Measurements from ENCODE around the gene DYSF.

Gene DYSF

DNA sequence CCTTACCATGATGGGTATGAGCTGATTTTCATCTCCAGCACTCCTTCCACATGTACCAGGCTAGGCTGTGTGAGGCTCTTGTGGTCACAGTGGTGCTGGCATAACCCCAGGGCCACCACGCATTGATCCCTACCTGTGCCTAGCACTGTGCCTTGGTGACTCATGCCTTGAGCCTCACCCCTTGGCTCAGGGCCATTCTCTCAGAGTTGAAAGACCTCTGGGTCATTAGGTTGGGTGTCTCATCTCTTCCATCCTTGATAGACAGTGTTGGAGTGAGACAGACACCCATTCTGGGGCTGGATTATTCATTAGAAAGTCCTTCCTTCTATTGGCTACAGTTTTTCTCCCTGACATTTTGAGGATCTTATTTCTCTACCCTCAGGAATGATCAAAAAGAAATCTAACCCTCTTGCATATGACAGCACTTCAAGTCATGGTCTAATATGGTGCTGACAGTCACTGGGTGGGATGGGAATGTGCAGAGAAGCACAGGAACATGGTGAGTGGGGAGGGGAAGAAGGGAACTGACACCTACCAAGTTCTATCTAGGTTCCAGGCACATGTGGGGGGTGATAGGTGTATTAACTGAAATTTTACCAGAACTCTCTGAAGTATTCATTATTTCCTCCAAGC, 41.3 kb downstream of the DYSF start:
- no peak for DNase-seq (ENCODE audit: insufficient read length)
- no peak for TF ChIP-seq POLR2AphosphoS5 (IDR thresholded peaks at IDR 0.05; ENCODE audit: low read depth, low read length)
- TF ChIP-seq POLR2A (IDR thresholded peaks at IDR 0.05; ENCODE audit: low read depth, low read length) = no peak
- TF ChIP-seq TAF1 (IDR thresholded peaks at IDR 0.05; ENCODE audit: borderline replicate concordance, low read depth, low read length) = no peak
- no peak for FAIRE-seq

DNA sequence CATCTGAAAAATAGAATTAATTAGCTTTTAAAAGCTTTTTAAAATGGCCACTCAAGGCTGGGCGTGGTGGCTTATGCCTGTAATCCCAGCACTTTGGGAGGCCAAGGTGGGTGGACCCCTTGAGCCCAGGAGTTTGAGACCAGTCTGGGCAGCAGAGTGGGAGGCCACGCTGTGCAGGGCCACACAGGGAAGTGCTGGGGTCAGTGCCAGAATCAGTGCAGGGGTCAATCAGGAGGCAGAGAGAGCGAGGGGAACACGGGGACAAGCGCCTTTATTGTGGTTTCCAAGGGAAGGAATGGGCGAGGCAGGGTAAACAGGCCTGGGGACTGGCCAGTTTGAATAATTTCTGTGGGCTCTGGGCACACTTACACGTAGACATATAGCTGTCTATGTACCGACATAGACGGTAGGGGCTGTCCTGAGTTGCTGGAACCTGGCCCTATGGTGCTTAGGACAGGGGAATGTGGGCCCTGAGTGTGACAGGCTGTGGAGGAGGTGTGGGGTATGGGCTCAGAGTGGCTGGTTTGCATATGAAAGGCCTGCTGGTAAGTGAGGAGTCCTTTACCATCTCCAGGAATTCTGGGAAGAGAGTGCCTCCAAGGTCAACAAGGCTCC, 42.9 kb downstream of the DYSF start:
- DNase-seq (ENCODE audit: insufficient read length) = no peak
- no peak for FAIRE-seq
- TF ChIP-seq TAF1 (IDR thresholded peaks at IDR 0.05; ENCODE audit: borderline replicate concordance, low read depth, low read length) (no peak), POLR2AphosphoS5 (IDR thresholded peaks at IDR 0.05; ENCODE audit: low read depth, low read length) (no peak), POLR2A (IDR thresholded peaks at IDR 0.05; ENCODE audit: low read depth, low read length) (no peak)

DNA sequence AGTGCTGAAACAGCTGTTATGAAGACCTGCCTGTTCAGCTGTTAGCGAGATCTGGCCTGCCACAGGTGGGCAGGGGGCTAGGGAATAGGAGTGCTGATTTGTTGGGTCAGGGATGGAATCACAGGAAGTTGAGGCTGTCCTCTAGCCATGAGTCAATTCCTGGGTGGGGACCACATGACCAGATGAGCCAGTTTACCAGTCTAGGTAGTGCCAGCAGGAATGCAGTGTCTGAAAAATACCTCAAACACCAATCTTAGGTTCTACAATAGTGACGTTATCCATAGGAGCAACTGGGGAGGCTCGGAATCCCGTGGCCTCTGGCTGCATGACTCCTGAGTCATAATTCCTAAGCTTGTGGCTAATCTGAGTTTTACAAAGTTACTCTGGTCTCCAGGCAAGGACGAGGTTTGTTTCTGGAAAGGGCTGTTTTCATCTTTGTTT, 44.9 kb downstream of the DYSF start:
- FAIRE-seq = no peak

DNA sequence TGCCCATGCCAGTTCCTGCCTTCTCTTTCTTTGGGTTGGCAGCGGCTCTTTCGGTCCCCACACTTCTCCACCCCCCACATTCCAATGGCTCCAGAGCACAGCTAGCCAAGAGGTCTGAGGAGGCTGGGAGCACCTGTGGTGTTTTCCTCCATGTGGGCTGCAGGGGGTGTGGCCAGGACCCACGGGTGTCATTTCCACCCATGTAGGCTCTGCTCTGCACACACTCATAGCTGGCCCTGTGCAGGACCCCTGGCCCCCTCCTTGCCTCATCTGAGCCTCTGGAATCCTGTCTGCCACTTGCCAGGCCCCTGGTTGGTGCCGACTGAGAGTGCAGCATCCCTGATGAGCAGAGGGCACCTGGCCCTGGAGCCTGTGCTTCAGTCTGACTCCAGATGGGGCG, 46.3 kb downstream of the DYSF start:
- DNase-seq (ENCODE audit: insufficient read length) (no peak), FAIRE-seq (no peak)
- TF ChIP-seq TAF1 (IDR thresholded peaks at IDR 0.05; ENCODE audit: borderline replicate concordance, low read depth, low read length) (no peak), POLR2A (IDR thresholded peaks at IDR 0.05; ENCODE audit: low read depth, low read length) (no peak)

More for the DNA sequence above, 44.9 kb downstream of the DYSF start:
- TF ChIP-seq POLR2AphosphoS5 (IDR thresholded peaks at IDR 0.05; ENCODE audit: low read depth, low read length) (no peak), POLR2A (IDR thresholded peaks at IDR 0.05; ENCODE audit: low read depth, low read length) (no peak), TAF1 (IDR thresholded peaks at IDR 0.05; ENCODE audit: borderline replicate concordance, low read depth, low read length) (no peak)
- DNase-seq (ENCODE audit: insufficient read length) = no peak

DNA sequence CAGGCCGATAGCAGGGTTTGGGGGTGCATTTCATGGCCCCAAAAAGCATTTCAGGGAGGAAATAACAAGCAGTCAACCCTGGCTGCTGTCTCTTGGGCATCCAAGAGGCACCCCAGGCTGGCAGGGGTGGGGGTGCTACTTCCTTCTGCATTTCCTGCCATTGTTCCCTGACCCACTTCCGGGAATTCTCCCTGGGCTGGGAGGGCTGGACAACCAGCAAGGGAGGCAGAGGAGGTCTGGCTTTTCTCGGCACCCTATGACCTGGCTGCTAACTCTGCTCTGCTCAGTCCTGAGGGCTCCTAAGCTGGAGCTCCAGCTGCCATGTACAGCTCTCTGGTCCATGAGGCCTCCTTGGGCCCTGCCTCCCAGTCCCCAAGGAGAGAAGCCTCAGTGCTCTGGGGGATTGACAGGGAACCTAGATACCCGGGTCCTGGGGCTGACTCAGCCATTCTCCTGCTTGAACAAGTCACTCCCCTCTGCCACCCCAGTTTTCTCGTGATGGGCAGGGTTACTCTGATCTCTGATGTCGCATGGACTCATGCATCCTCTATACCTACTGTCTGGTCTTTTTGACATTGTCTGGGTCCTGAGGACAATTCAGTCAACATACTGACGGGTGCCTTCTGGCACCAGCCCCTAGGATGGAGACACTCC, 47.2 kb downstream of the DYSF start:
- FAIRE-seq (no peak), DNase-seq (ENCODE audit: insufficient read length) (no peak)
- TF ChIP-seq POLR2AphosphoS5 (IDR thresholded peaks at IDR 0.05; ENCODE audit: low read depth, low read length) = no peak
- no peak for TF ChIP-seq POLR2A (IDR thresholded peaks at IDR 0.05; ENCODE audit: low read depth, low read length)
- TF ChIP-seq TAF1 (IDR thresholded peaks at IDR 0.05; ENCODE audit: borderline replicate concordance, low read depth, low read length) = no peak

DNA sequence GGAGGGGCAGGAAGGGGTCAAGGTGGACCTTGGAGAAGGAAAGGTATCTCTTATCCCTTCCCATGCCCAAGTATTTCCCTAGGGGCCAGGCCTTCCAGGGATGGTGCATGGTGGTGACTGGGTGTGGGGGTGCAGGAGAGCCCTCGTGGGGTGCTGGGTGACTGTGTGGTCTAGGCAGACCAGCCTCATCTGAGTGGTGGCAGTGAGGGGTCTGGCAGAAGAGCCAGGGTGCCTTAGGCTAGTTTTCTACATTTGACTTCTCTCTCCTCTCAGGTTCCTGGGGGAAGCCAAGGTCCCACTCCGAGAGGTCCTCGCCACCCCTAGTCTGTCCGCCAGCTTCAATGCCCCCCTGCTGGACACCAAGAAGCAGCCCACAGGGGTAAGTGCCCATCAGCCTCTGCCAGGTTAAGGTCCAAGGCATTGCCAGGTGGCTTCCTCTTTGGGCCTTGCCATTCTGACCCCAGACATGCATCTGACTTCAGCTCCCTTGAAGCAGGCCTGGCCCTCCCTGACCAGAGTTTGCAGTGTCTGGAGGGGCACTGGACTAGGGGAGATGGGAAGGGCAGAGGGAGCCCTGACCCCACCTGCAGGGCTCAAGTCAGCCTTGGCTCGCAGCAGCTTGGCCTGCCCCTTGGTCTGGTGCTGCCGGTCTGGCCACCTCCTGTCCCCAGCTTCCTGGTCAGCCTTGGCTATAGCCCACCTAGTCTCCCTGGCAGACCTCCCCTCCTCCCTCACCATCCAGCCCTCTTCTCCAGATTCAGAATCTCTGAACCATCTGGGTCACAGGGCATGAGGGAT, 49.8 kb downstream of the DYSF start:
- TF ChIP-seq POLR2A (IDR thresholded peaks at IDR 0.05; ENCODE audit: low read depth, low read length) (no peak), TAF1 (IDR thresholded peaks at IDR 0.05; ENCODE audit: borderline replicate concordance, low read depth, low read length) (no peak), POLR2AphosphoS5 (IDR thresholded peaks at IDR 0.05; ENCODE audit: low read depth, low read length) (no peak)
- no peak for FAIRE-seq
- DNase-seq (ENCODE audit: insufficient read length) = no peak

DNA sequence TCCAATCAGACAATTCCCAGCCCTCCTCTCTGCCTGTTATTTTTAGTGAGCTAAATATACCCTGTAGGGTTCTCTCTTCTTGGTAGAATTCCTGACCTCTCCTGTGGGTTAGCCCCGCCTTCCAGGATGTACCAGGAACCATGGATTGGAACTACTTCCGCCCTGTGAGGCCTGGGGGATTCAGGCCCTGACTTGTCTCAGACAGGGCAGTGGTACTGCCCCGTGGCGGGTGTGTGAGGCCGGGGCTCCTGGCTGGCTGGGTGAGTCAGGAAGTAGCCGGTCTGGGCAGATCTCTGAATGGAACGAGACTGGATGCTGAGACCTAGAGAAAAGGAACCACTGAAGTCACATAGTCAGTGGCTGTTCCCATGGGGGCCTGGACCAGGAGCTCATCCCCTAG, 50.5 kb downstream of the DYSF start:
- no peak for FAIRE-seq
- no peak for DNase-seq (ENCODE audit: insufficient read length)
- TF ChIP-seq POLR2AphosphoS5 (IDR thresholded peaks at IDR 0.05; ENCODE audit: low read depth, low read length) = no peak
- no peak for TF ChIP-seq TAF1 (IDR thresholded peaks at IDR 0.05; ENCODE audit: borderline replicate concordance, low read depth, low read length)

DNA sequence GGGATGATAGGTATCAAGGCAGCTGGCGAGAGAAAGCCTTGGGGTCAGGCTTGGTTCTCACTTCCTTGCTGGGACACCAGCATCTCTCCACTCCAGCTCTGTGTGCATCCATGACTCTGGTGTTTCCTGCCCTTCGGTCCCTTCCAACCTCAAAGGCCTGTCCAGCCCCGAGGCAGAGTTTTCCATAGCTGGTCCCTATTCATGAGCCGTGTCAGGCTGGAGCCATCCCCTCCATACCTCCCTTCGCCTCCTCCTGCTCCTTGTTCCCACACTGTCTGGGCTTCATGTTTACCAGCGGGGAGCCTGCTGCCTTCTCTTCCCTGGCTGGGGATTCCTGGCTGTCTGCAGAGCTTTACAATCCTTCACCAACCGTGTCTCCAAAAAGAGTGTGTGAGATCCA, 51.2 kb downstream of the DYSF start:
- no peak for DNase-seq (ENCODE audit: insufficient read length)
- no peak for FAIRE-seq
- TF ChIP-seq POLR2AphosphoS5 (IDR thresholded peaks at IDR 0.05; ENCODE audit: low read depth, low read length) = no peak
- TF ChIP-seq TAF1 (IDR thresholded peaks at IDR 0.05; ENCODE audit: borderline replicate concordance, low read depth, low read length) = no peak
- no peak for TF ChIP-seq POLR2A (IDR thresholded peaks at IDR 0.05; ENCODE audit: low read depth, low read length)

DNA sequence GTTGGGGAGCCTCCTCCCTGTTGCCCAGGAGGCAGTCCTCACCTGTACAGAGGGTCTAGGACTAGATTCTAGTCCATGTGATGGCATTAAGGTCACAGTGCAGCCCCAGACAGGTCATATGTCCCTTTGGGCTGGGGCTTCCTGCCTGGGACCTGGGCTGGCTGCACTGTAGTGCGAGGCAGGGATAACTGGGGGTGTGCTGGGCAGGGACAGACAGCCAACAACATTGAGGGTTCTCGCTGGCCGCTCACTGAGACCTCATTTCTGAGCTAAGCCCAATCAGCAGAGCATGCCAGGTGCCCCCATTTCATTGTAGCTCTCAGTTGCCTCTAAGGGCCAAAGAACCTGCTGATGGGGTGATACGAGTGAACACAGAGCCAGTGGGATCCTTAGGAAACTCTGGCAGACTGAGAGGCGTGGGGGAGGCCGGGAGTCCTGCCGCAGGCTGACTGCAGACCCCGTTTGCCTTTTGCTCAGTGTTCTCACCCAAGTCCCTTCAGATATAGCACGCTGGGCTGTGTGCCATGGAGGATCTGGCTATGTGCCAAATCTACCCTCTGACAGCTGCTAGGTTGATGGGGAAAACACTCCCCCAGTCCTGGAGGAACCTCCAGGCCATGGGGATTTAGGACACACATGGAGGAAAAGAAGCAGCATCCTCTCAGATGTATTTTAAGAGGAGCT, 51.9 kb downstream of the DYSF start:
- FAIRE-seq (no peak), DNase-seq (ENCODE audit: insufficient read length) (no peak)
- TF ChIP-seq TAF1 (IDR thresholded peaks at IDR 0.05; ENCODE audit: borderline replicate concordance, low read depth, low read length) (no peak), POLR2AphosphoS5 (IDR thresholded peaks at IDR 0.05; ENCODE audit: low read depth, low read length) (no peak), POLR2A (IDR thresholded peaks at IDR 0.05; ENCODE audit: low read depth, low read length) (no peak)

DNA sequence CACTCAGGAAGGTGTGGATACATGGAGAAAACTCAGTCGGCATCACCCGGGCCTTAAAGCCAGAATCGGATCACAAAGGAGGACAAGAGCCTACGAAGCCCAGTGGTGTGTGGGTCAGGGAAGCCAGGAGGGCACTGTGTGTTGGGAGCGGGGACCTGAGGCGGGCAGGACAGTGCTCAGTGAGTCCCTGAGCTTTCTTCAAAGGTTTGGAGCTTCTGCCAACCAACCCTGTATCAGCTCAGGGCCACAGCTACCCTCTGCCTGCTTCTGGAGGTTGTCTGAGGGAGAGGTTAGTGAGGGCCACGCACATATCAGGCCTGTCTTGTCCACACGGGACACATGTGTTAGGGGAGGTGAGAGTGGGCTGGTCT, 52.4 kb downstream of the DYSF start:
- no peak for DNase-seq (ENCODE audit: insufficient read length)

More for the DNA sequence above, 52.4 kb downstream of the DYSF start:
- no peak for TF ChIP-seq TAF1 (IDR thresholded peaks at IDR 0.05; ENCODE audit: borderline replicate concordance, low read depth, low read length)
- no peak for TF ChIP-seq POLR2A (IDR thresholded peaks at IDR 0.05; ENCODE audit: low read depth, low read length)
- no peak for TF ChIP-seq POLR2AphosphoS5 (IDR thresholded peaks at IDR 0.05; ENCODE audit: low read depth, low read length)
- FAIRE-seq = no peak
